WTC11 (cell line): ENCODE measurements around the gene ITPKB. TPM values are rescaled to one million over a fixed set of nuclear protein-coding genes. Genes with fewer than 3 reads are reported as not detected.

Experiments
- ATAC-seq: fragments of 200-7000 bp; cut with Tn5 transposase; 2 replicates; pipeline ENCODE4 v1.10.0; 2021; ENCODE audit warnings: mild to moderate bottlenecking, moderate library complexity
- CTCF ChIA-PET: fragments of 300-600 bp; sonication (Branson Sonifier 250); formaldehyde crosslinking; loops from one replicate; lab custom pipeline; 2021; ENCODE audit warnings: antibody characterized with exemption; lab: Charles Lee
- POLR2A ChIA-PET: fragments of 350-600 bp; sonication (Branson Sonifier 250); formaldehyde crosslinking; loops from one replicate; lab custom pipeline; 2021; ENCODE audit warnings: antibody characterized with exemption; lab: Charles Lee
- DNase-seq: peaks from one replicate; pipeline ENCODE4 v3.0.0; 2021; ENCODE audit warnings: low spot score
- H3K27ac Mint-ChIP-seq: 2 replicates; pipeline ENCODE4 v1.8.0; 2021; ENCODE audit warnings: mixed read lengths
- H3K27me3 Mint-ChIP-seq: 2 replicates; pipeline ENCODE4 v1.8.0; 2021; ENCODE audit warnings: low read depth, mild to moderate bottlenecking, moderate library complexity, mixed read lengths
- H3K36me3 Mint-ChIP-seq: 2 replicates; pipeline ENCODE4 v1.8.0; 2021; ENCODE audit warnings: mixed read lengths
- H3K4me1 Mint-ChIP-seq: 2 replicates; pipeline ENCODE4 v1.8.0; 2022; ENCODE audit warnings: mixed read lengths
- H3K4me3 Mint-ChIP-seq: 2 replicates; pipeline ENCODE4 v1.8.0; 2021; ENCODE audit warnings: mild to moderate bottlenecking, moderate library complexity, mixed read lengths
- H3K9me3 Mint-ChIP-seq: 2 replicates; pipeline ENCODE4 v1.8.0; 2021; ENCODE audit warnings: mixed read lengths
- ARID4B ChIP-seq: sonication (generic); formaldehyde crosslinking; IDR thresholded peaks from 2 replicates; pipeline ENCODE4 v1.8.0; 2023; ENCODE audit warnings: missing genetic modification reagents, mild to moderate bottlenecking, borderline replicate concordance
- CBFB ChIP-seq: sonication (generic); formaldehyde crosslinking; IDR thresholded peaks from 2 replicates; pipeline ENCODE4 v1.8.1; 2022; ENCODE audit warnings: mild to moderate bottlenecking, low read depth, missing genetic modification reagents
- CDX4 ChIP-seq: fragments of 250-450 bp; sonication (Bioruptor Pico); IDR thresholded peaks from 2 replicates; pipeline ENCODE4 v1.9.0; 2021; ENCODE audit warnings: moderate library complexity, mild to moderate bottlenecking, inconsistent platforms, borderline replicate concordance
- E2F4 ChIP-seq: sonication (generic); formaldehyde crosslinking; IDR thresholded peaks from 2 replicates; pipeline ENCODE4 v1.8.1; 2022; ENCODE audit warnings: low read depth, mild to moderate bottlenecking, moderate library complexity, missing genetic modification reagents, borderline replicate concordance
- EMX1 ChIP-seq: fragments of 250-450 bp; sonication (Bioruptor Pico); IDR thresholded peaks from 2 replicates; pipeline ENCODE4 v1.8.0; 2021; ENCODE audit warnings: mild to moderate bottlenecking
- ETV6 ChIP-seq: sonication (generic); formaldehyde crosslinking; IDR thresholded peaks from 2 replicates; pipeline ENCODE4 v1.8.1; 2022; ENCODE audit warnings: mild to moderate bottlenecking, missing genetic modification reagents
- FOXP4 ChIP-seq: sonication (generic); formaldehyde crosslinking; IDR thresholded peaks from 2 replicates; pipeline ENCODE4 v1.8.0; 2022; ENCODE audit warnings: mild to moderate bottlenecking, missing genetic modification reagents
- GABPB1 ChIP-seq: sonication (generic); formaldehyde crosslinking; IDR thresholded peaks from 2 replicates; pipeline ENCODE4 v1.8.1; 2023; ENCODE audit warnings: mild to moderate bottlenecking, missing genetic modification reagents
- GRHL2 ChIP-seq: fragments of 250-450 bp; sonication (Bioruptor Pico); IDR thresholded peaks from 2 replicates; pipeline ENCODE4 v1.8.0; 2022; ENCODE audit warnings: mild to moderate bottlenecking, moderate library complexity; ENCODE audit not compliant: insufficient replicate concordance, severe bottlenecking
- GTF2I ChIP-seq: fragments of 250-450 bp; sonication (Bioruptor Pico); conservative IDR thresholded peaks from 2 replicates; pipeline ENCODE4 v1.4.0; 2021; ENCODE audit warnings: mild to moderate bottlenecking
- HMGA2 ChIP-seq: fragments of 250-450 bp; sonication (Bioruptor Pico); IDR thresholded peaks from 2 replicates; pipeline ENCODE4 v1.4.0; 2021; ENCODE audit warnings: mild to moderate bottlenecking, moderate library complexity
- JAZF1 ChIP-seq: fragments of 250-450 bp; sonication (Bioruptor Pico); IDR thresholded peaks from 2 replicates; pipeline ENCODE4 v1.9.0; 2021; ENCODE audit warnings: moderate library complexity, mild to moderate bottlenecking, inconsistent platforms
- MLX ChIP-seq: sonication (generic); formaldehyde crosslinking; IDR thresholded peaks from 2 replicates; pipeline ENCODE4 v1.8.1; 2023; ENCODE audit warnings: mild to moderate bottlenecking, missing genetic modification reagents, moderate library complexity
- NR3C1 ChIP-seq: sonication (generic); formaldehyde crosslinking; conservative IDR thresholded peaks from 2 replicates; pipeline ENCODE4 v1.8.1; 2023; ENCODE audit warnings: low read depth, mild to moderate bottlenecking, missing genetic modification reagents
- PRRX2 ChIP-seq: fragments of 250-450 bp; sonication (Bioruptor Pico); IDR thresholded peaks from 2 replicates; pipeline ENCODE4 v1.8.0; 2021; ENCODE audit warnings: mild to moderate bottlenecking
- RORB ChIP-seq: fragments of 250-450 bp; sonication (Bioruptor Pico); IDR thresholded peaks from 2 replicates; pipeline ENCODE4 v1.9.0; 2021; ENCODE audit warnings: mild to moderate bottlenecking
- TEAD1 ChIP-seq: sonication (generic); formaldehyde crosslinking; IDR thresholded peaks from 2 replicates; pipeline ENCODE4 v1.8.0; 2022; ENCODE audit warnings: mild to moderate bottlenecking, missing genetic modification reagents
- ZBTB43 ChIP-seq: sonication (generic); formaldehyde crosslinking; IDR thresholded peaks from 2 replicates; pipeline ENCODE4 v1.8.1; 2023; ENCODE audit warnings: mild to moderate bottlenecking, missing genetic modification reagents
- ZNF121 ChIP-seq: sonication (generic); formaldehyde crosslinking; IDR thresholded peaks from 2 replicates; pipeline ENCODE4 v1.8.0; 2023; ENCODE audit warnings: missing genetic modification reagents
- ZNF263 ChIP-seq: sonication (generic); formaldehyde crosslinking; IDR thresholded peaks from 2 replicates; pipeline ENCODE4 v1.8.1; 2022; ENCODE audit warnings: low read depth, mild to moderate bottlenecking, moderate library complexity, missing genetic modification reagents
- ZNF396 ChIP-seq: fragments of 250-450 bp; sonication (Bioruptor Pico); IDR thresholded peaks from 2 replicates; pipeline ENCODE4 v1.8.0; 2021; ENCODE audit warnings: mild to moderate bottlenecking, moderate library complexity, borderline replicate concordance
- ZNF416 ChIP-seq: fragments of 250-450 bp; sonication (Bioruptor Pico); IDR thresholded peaks from 2 replicates; pipeline ENCODE4 v1.9.0; 2021; ENCODE audit warnings: mild to moderate bottlenecking, inconsistent platforms
- ZNF423 ChIP-seq: fragments of 250-450 bp; sonication (Bioruptor Pico); IDR thresholded peaks from 2 replicates; pipeline ENCODE4 v2.1.2; 2022; ENCODE audit warnings: mild to moderate bottlenecking, moderate library complexity
- ZNF425 ChIP-seq: fragments of 250-450 bp; sonication (Bioruptor Pico); conservative IDR thresholded peaks from 2 replicates; pipeline ENCODE4 v1.9.0; 2021; ENCODE audit warnings: mild to moderate bottlenecking
- total RNA-seq: library from RNA; stranded (reverse); gene quantifications from 3 replicates; pipeline ENCODE4 v1.2.3, GENCODE V29; 2021

Gene ITPKB
- total RNA-seq, 1 experiment from 2014 or later, result 15.6 TPM

- Mint-ChIP-seq H3K9me3 (no peaks in the 10 kb centered on the region), H3K4me1 (peaks cover 50% of the 10 kb centered on the region), H3K27me3 (peaks cover 7% of the 10 kb centered on the region), H3K27ac (no peak overlapping the region), H3K4me3 (no peak overlapping the region), H3K36me3 (no peaks in the 10 kb centered on the region)
- ATAC-seq (peak; percentile 79), DNase-seq (peak; percentile 46)
- POLR2A ChIA-PET, result no interaction called here
- CTCF ChIA-PET, result interaction anchor here (0.7 to 2.2 kb wide), 9 partner anchors 15 to 140 kb away, joined by 3 to 8 read pairs (median 4); partner anchors contain the start of gene ITPKB
- no peak for TF ChIP-seq EMX1 (CRISPR knock-in tag)
- no peak for TF ChIP-seq TEAD1
- no peak for TF ChIP-seq ZBTB43 (CRISPR knock-in tag)
- TF ChIP-seq ZNF121 (CRISPR knock-in tag), result no peak
- TF ChIP-seq NR3C1 (CRISPR knock-in tag), result no peak
- TF ChIP-seq MLX (CRISPR knock-in tag), result no peak
- TF ChIP-seq ARID4B, result no peak
- no peak for TF ChIP-seq ZNF396 (CRISPR knock-in tag)
- TF ChIP-seq PRRX2 (CRISPR knock-in tag), result no peak
- no peak for TF ChIP-seq ZNF416
- TF ChIP-seq ZNF263, result no peak
- TF ChIP-seq ETV6, result no peak
- no peak for TF ChIP-seq E2F4
- no peak for TF ChIP-seq GTF2I (CRISPR knock-in tag)
- no peak for TF ChIP-seq GABPB1 (CRISPR knock-in tag)
- TF ChIP-seq CDX4, result no peak
- no peak for TF ChIP-seq CBFB
These were observed 50.9 kb downstream of the ITPKB start for GRCh38 chr1:226688056-226688748.

- DNase-seq (no peak), ATAC-seq (no peak)
- POLR2A ChIA-PET, result no interaction called here
- Mint-ChIP-seq H3K27ac (no peak overlapping the region), H3K4me3 (no peak overlapping the region), H3K27me3 (peaks cover 13% of the 10 kb centered on the region), H3K36me3 (no peaks in the 10 kb centered on the region), H3K9me3 (no peaks in the 10 kb centered on the region), H3K4me1 (peaks cover 45% of the 10 kb centered on the region)
- CTCF ChIA-PET, result interaction anchor here (0.7 to 2.2 kb wide), 7 partner anchors 15 to 141 kb away, joined by 3 to 8 read pairs (median 3); partner anchors contain the start of gene ITPKB
- no peak for TF ChIP-seq ZNF425 (CRISPR knock-in tag)
- TF ChIP-seq HMGA2 (CRISPR knock-in tag), result no peak
- no peak for TF ChIP-seq FOXP4 (CRISPR knock-in tag)
- no peak for TF ChIP-seq GRHL2 (CRISPR knock-in tag)
- TF ChIP-seq JAZF1 (CRISPR knock-in tag), result no peak
- no peak for TF ChIP-seq ZNF423 (CRISPR knock-in tag)
- TF ChIP-seq RORB (CRISPR knock-in tag), result no peak
These were observed 51.7 kb downstream of the ITPKB start for GRCh38 chr1:226687426-226687825.
